CD4-positive, alpha-beta memory T cell (primary cell): ENCODE data around the gene CUEDC1. TPM values are rescaled to one million over a fixed set of nuclear protein-coding genes. Genes with fewer than 3 reads are reported as not detected.

Source experiments
- CTCF ChIA-PET: fragments of 350-600 bp; sonication (Branson Sonifier 250); formaldehyde crosslinking; loops from one replicate; lab custom pipeline; 2021; ENCODE audit warnings: inconsistent platforms; ENCODE audit not compliant: partially characterized antibody; lab: Charles Lee
- POLR2A ChIA-PET: fragments of 350-600 bp; sonication (Branson Sonifier 250); formaldehyde crosslinking; loops from one replicate; lab custom pipeline; 2021; ENCODE audit not compliant: partially characterized antibody; lab: Charles Lee
- DNase-seq, 5 donors: peaks; one replicate each; pipeline versions ENCODE4 v3.0.0 to v3.0.0-alpha.2; 2020 to 2022; ENCODE audit warnings: mixed read lengths in 1 of 5
- H3K27ac ChIP-seq: one replicate; pipeline ENCODE4 v1.7.0; 2013; ENCODE audit warnings: low read depth, low read length
- H3K27me3 ChIP-seq: 2 replicates; pipeline ENCODE4 v1.7.0; 2013; ENCODE audit warnings: mild to moderate bottlenecking, low read length, moderate library complexity; ENCODE audit not compliant: insufficient read depth
- H3K36me3 ChIP-seq: 2 replicates; pipeline ENCODE4 v1.7.0; 2013; ENCODE audit warnings: mild to moderate bottlenecking, low read length, moderate library complexity; ENCODE audit not compliant: insufficient read depth
- H3K4me1 ChIP-seq: 2 replicates; pipeline ENCODE4 v1.7.0; 2013; ENCODE audit warnings: mild to moderate bottlenecking, low read length, moderate library complexity; ENCODE audit not compliant: insufficient read depth
- H3K4me3 ChIP-seq, 2 donors: one replicate each; pipeline ENCODE4 v1.7.0; 2013; ENCODE audit warnings: low read length in 2 of 2, mild to moderate bottlenecking in 1 of 2
- H3K9me3 ChIP-seq, 2 donors: one replicate each; pipeline ENCODE4 v1.7.0; 2013; ENCODE audit warnings: low read length in 2 of 2, control low read depth in 1 of 2; ENCODE audit not compliant: control insufficient read depth in 1 of 2
- H3K27ac Mint-ChIP-seq, 7 donors: one replicate each; pipeline ENCODE4 v1.8.0; 2020 to 2021; ENCODE audit warnings: mixed read lengths in 7 of 7, mild to moderate bottlenecking in 6 of 7, inconsistent platforms in 3 of 7, moderate library complexity in 3 of 7
- H3K27me3 Mint-ChIP-seq, 2 donors: one replicate each; pipeline ENCODE4 v1.8.0; 2020 to 2021; ENCODE audit warnings: mixed read lengths in 2 of 2
- H3K36me3 Mint-ChIP-seq, 2 donors: one replicate each; pipeline ENCODE4 v1.8.0; 2020 to 2021; ENCODE audit warnings: mixed read lengths in 2 of 2, inconsistent platforms in 1 of 2, mild to moderate bottlenecking in 1 of 2
- H3K4me1 Mint-ChIP-seq, 4 donors: one replicate each; pipeline ENCODE4 v1.8.0; 2020 to 2021; ENCODE audit warnings: mixed read lengths in 4 of 4, mild to moderate bottlenecking in 1 of 4
- H3K4me3 Mint-ChIP-seq, 8 donors: one replicate each; pipeline ENCODE4 v1.8.0; 2020 to 2021; ENCODE audit warnings: mixed read lengths in 8 of 8, mild to moderate bottlenecking in 7 of 8, moderate library complexity in 6 of 8, inconsistent platforms in 3 of 8
- H3K9me3 Mint-ChIP-seq, 8 donors: one replicate each; pipeline ENCODE4 v1.8.0; 2020 to 2021; ENCODE audit warnings: mixed read lengths in 8 of 8, mild to moderate bottlenecking in 5 of 8, inconsistent platforms in 3 of 8, moderate library complexity in 1 of 8
- intact Hi-C: fragments of 100-400 bp; cut with micrococcal nuclease; formaldehyde crosslinking; loops from one replicate; pipeline ENCODE4 v1.15.1; 2023
- polyA plus RNA-seq, 2 donors: library from polyadenylated mRNA; unstranded; fragments of 300-500 nt; fragmentation: Illumina TruSeq; gene quantifications; one replicate each; pipeline ENCODE4 v1.2.3, GENCODE V29; 2021
- total RNA-seq, 2 experiments: library from RNA; stranded (reverse); gene quantifications; one replicate each; pipeline ENCODE4 v1.2.3, GENCODE V29; 2021

The CUEDC1 gene
- total and polyA plus RNA-seq, 4 experiments from 2014 or later, result 0.61 to 0.90 TPM; not detected in 2

DNA sequence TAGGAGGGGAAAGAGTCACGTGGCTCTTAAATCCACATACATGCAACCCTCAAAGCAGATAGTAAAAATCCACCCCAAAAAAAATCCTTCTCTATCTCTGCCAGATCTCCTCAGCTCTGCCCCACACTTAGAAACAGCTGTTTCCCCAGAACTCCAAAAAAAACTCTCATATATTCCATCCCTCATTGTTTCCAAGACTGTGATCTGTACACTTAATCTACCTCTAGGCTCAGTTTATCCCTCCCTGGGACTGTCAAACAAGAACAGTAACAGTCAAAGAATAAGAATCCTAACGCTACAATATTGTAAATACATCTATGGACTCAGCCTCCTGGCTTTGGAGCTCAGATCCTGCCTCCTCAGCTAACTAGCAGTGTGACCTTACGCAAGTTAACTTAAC is 11.6 kb downstream of the CUEDC1 start:
- peaks cover 6% of the 10 kb centered on the region for H3K27me3 ChIP-seq
- peaks cover 18% of the 10 kb centered on the region for H3K4me1 ChIP-seq
- H3K36me3 ChIP-seq, result no peaks in the 10 kb centered on the region
- no peaks in the 10 kb centered on the region for H3K9me3 ChIP-seq
- no peak for DNase-seq
- Mint-ChIP-seq H3K36me3 (peaks cover 0 to 2% of the 10 kb centered on the region in 2 donors), H3K4me3 (no peak overlapping the region), H3K4me1 (peaks cover 11 to 21% (median 17%) of the 10 kb centered on the region in 4 donors), H3K27ac (no peak overlapping the region), H3K9me3 (no peaks in the 10 kb centered on the region), H3K27me3 (peaks cover 2 to 15% of the 10 kb centered on the region in 2 donors)
- ChIA-PET CTCF (interaction anchor here (0.7 to 1.1 kb wide), 2 partner anchors 9 to 111 kb away, joined by 3 to 4 read pairs; no protein-coding TSS in a partner anchor), POLR2A (no interaction called here)
- no peak overlapping the region for H3K27ac ChIP-seq
- intact Hi-C loops, result no loop called here
- no peak overlapping the region for H3K4me3 ChIP-seq

DNA sequence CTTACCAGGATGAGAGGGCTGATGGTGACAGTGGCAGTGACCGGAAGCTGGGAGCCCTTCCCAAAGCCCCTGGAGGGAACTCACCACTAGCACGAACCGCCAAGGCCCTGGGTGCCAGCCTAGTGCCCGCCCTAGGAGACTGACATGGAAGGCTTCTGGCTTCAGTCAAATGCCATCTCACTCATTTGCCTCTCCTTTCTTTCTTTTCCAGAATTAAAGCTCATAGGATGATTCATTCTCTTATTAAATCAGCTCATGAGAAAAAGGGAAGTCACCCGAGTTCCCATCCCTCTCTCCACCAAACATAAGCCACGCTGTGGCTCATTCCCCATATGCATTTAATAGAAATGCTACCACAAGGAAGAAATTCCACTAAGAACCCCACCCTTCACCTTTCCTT is 12.1 kb downstream of the CUEDC1 start:
- no peak overlapping the region for H3K27ac Mint-ChIP-seq
- no peak overlapping the region for H3K4me3 ChIP-seq
- ChIA-PET POLR2A (no interaction called here), CTCF (no interaction called here)
- intact Hi-C loops, result no loop called here
- H3K36me3 Mint-ChIP-seq, result peaks cover 0 to 2% of the 10 kb centered on the region in 2 donors
- no peak overlapping the region for H3K27ac ChIP-seq
- no peaks in the 10 kb centered on the region for H3K9me3 Mint-ChIP-seq
- DNase-seq, result no peak
- no peaks in the 10 kb centered on the region for H3K36me3 ChIP-seq
- H3K9me3 ChIP-seq, result no peaks in the 10 kb centered on the region
- peaks cover 16% of the 10 kb centered on the region for H3K4me1 ChIP-seq
- H3K4me1 Mint-ChIP-seq, result peaks cover 8 to 16% (median 14%) of the 10 kb centered on the region in 4 donors
- peaks cover 6% of the 10 kb centered on the region for H3K27me3 ChIP-seq
- H3K4me3 Mint-ChIP-seq, result no peak overlapping the region
- peaks cover 2 to 15% of the 10 kb centered on the region in 2 donors for H3K27me3 Mint-ChIP-seq

DNA sequence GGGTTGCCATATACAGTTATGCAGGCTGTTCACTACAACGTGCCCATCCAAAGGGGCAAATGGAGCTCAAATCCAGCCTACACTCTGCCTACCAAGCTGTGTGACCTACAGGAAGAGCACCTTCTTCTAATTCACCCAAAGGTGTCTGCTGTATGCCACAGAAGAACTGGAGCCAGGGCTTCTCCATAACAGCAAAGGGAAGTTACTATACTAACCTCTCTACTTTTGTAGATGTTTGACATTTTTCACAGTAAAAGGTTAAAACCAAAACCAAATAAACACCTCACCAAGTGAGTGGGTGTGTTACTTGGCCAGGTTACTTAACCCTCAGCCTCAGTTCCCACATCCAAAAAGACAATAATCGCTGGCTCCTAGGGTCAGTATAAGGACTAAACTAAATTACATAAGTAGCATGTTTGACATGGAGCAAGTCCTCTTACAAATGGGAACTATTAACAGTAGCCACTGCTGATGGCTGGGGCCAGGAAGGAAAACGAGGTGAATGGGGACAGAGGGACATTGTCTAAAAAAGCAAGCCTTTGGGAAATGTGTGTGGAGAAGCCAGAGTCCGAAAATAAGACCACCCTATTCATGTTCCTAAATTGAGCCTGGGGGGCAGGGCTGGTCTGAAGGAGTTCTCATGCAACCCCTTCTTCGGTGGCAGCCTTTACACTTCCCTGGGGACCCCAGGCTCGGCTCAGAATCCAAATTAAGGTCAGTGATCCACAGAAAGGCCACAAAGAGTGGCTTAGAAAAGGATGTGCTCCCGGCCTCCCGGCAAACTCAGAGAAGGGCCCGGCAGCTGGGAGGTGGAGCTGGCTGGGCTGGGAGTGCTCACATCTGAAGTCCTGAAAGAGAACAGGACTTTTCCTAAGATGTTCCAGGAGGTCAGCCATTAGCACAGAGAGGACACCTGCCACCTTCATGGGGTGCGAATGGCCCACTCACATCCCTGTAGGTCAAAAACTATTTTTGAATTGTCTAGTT is 13.5 kb downstream of the CUEDC1 start:
- H3K9me3 ChIP-seq, result no peaks in the 10 kb centered on the region
- Mint-ChIP-seq H3K4me3 (no peak overlapping the region), H3K27me3 (peaks cover 2 to 14% of the 10 kb centered on the region in 2 donors), H3K9me3 (no peaks in the 10 kb centered on the region), H3K27ac (no peak overlapping the region), H3K4me1 (peaks cover under 1 to 9% (median 8%) of the 10 kb centered on the region in 4 donors), H3K36me3 (peaks cover 0 to under 1% of the 10 kb centered on the region in 2 donors)
- no peak overlapping the region for H3K27ac ChIP-seq
- ChIA-PET CTCF (no interaction called here), POLR2A (no interaction called here)
- peaks cover 6% of the 10 kb centered on the region for H3K27me3 ChIP-seq
- no peak overlapping the region for H3K4me3 ChIP-seq
- intact Hi-C loops, result no loop called here
- DNase-seq, result no peak
- no peaks in the 10 kb centered on the region for H3K36me3 ChIP-seq
- H3K4me1 ChIP-seq, result peaks cover 7% of the 10 kb centered on the region

DNA sequence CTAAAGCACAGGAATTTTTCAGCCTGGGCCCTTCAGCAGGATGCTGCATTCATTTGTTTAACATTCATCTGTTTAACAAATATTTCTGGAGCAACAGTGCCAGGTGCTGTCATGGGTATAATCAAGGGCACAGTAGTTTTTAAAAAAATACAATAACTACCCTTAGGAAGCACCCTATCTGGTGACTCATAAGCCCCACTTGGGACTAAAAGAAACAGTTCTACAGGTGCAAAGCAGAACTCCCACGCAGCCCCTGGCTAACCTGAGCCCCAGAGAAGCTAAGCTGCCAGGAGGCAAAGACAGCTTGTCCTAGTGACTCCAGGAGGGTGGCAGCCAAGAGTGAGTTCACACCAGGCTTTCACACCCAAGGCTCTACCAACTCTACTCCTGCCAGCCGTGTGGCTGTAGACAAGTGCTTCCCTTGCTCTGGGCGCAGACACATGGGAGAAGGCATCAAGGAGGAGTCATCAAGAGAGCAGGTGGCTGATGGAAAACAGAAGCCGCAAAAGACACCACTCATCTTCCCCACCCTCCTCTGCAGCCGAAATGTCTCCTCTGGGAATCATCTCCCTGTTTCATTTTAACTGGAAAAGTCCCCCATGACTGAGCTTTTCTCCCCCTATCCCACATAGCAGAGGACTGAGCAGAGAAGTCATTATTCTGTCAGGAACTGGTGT is 14.4 kb downstream of the CUEDC1 start:
- Histone ChIP-seq H3K9me3 (no peaks in the 10 kb centered on the region), H3K27ac (no peak overlapping the region), H3K36me3 (no peaks in the 10 kb centered on the region), H3K27me3 (peaks cover 6% of the 10 kb centered on the region), H3K4me3 (no peak overlapping the region), H3K4me1 (no peaks in the 10 kb centered on the region)
- peaks cover 0 to 5% (median 1%) of the 10 kb centered on the region in 4 donors for H3K4me1 Mint-ChIP-seq
- no peak overlapping the region for H3K4me3 Mint-ChIP-seq
- H3K36me3 Mint-ChIP-seq, result no peaks in the 10 kb centered on the region
- no peak for DNase-seq
- peaks cover 2 to 14% of the 10 kb centered on the region in 2 donors for H3K27me3 Mint-ChIP-seq
- POLR2A ChIA-PET, result no interaction called here
- no peak overlapping the region for H3K27ac Mint-ChIP-seq
- no peaks in the 10 kb centered on the region for H3K9me3 Mint-ChIP-seq
- intact Hi-C loops, result no loop called here
- CTCF ChIA-PET, result interaction anchor here (1.2 to 2.2 kb wide), 3 partner anchors 8 to 59 kb away, joined by 3 to 5 read pairs (median 4); no protein-coding TSS in a partner anchor

DNA sequence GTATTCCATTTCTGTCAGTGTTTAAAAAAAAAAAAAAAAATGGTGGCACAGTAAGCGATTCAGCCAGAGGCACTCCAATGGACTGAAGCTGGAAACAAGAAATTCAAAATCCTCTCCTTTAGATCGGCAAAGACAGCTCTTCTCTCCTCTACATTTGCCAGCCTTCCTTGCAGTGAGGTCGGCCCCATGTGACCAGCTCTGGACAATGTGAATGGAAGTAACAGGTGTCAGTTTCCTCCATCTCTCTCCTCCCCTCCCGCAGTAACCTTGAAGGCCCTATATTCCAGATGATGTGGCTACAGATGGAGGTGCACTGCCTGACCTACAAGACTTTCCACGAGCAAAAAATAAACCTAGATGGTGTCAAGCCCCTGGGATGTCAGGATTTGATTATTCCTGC is 15.0 kb downstream of the CUEDC1 start:
- no peaks in the 10 kb centered on the region for H3K4me1 ChIP-seq
- Mint-ChIP-seq H3K4me1 (peaks cover 0 to 5% (median 1%) of the 10 kb centered on the region in 4 donors), H3K36me3 (no peaks in the 10 kb centered on the region), H3K9me3 (no peaks in the 10 kb centered on the region), H3K27me3 (peaks cover 2 to 14% of the 10 kb centered on the region in 2 donors), H3K27ac (no peak overlapping the region), H3K4me3 (no peak overlapping the region)
- H3K4me3 ChIP-seq, result no peak overlapping the region
- ChIA-PET POLR2A (no interaction called here), CTCF (interaction anchor here (1.2 to 2.2 kb wide), 3 partner anchors 8 to 59 kb away, joined by 3 to 5 read pairs (median 4); no protein-coding TSS in a partner anchor)
- no peak overlapping the region for H3K27ac ChIP-seq
- no peaks in the 10 kb centered on the region for H3K9me3 ChIP-seq
- DNase-seq, result no peak
- H3K27me3 ChIP-seq, result peaks cover 6% of the 10 kb centered on the region
- no peaks in the 10 kb centered on the region for H3K36me3 ChIP-seq
- intact Hi-C loops, result no loop called here

DNA sequence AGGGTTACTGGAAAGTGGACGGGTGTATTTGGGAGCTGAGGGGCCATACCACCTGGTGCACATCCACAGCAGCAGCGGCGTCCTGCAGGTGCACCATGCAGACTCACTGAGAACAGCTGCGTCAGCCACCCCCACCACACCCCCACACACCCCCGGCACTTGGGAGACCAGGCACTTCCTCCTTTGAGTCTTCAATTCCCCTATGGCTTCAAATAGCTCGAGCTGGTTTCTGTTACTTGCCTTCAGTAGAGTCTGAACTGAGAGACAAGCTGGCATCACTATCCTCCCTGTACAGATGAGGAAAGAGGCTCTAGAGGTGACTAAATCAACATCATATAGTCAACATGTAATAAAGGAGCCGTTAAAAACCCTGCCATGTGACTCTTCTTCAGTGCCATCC is 15.4 kb downstream of the CUEDC1 start:
- Histone ChIP-seq H3K9me3 (no peaks in the 10 kb centered on the region), H3K36me3 (no peaks in the 10 kb centered on the region), H3K27ac (no peak overlapping the region), H3K27me3 (peaks cover 6% of the 10 kb centered on the region), H3K4me3 (no peak overlapping the region), H3K4me1 (no peaks in the 10 kb centered on the region)
- H3K9me3 Mint-ChIP-seq, result no peaks in the 10 kb centered on the region
- intact Hi-C loops, result no loop called here
- no peak for DNase-seq
- no peak overlapping the region for H3K27ac Mint-ChIP-seq
- CTCF ChIA-PET, result interaction anchor here (1.2 to 2.2 kb wide), 3 partner anchors 9 to 60 kb away, joined by 3 to 5 read pairs (median 4); no protein-coding TSS in a partner anchor
- H3K36me3 Mint-ChIP-seq, result no peaks in the 10 kb centered on the region
- H3K4me1 Mint-ChIP-seq, result peaks cover 0 to 5% (median 1%) of the 10 kb centered on the region in 4 donors
- peaks cover 2 to 14% of the 10 kb centered on the region in 2 donors for H3K27me3 Mint-ChIP-seq
- no peak overlapping the region for H3K4me3 Mint-ChIP-seq
- POLR2A ChIA-PET, result no interaction called here

DNA sequence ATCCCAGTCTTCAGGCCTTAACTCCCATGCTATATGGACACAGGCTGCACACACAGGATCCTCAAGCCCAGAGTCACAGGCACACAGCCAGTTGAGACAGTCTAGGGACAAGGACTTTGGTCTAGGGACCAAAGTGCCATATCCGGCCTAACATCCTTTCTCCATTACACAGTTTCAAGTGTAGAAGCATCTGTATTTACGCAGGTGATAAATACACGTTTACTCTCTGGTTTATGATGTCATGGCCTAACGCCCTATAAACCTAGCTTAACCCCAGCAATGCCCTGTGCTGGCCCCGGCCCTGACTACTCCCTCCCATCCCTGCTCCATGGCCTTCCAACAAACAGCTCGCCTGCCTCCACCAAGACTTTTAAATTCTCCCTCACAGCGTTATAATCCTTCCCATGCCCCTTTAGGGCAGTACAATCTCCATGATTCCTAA is 17.1 kb downstream of the CUEDC1 start:
- intact Hi-C loops, result no loop called here
- Mint-ChIP-seq H3K4me3 (no peak overlapping the region), H3K4me1 (peaks cover 0 to 5% (median 1%) of the 10 kb centered on the region in 4 donors), H3K9me3 (no peaks in the 10 kb centered on the region), H3K27me3 (peaks cover 2 to 14% of the 10 kb centered on the region in 2 donors), H3K36me3 (no peaks in the 10 kb centered on the region), H3K27ac (peak overlapping the region in 1 of 7 donors; percentile 63)
- Histone ChIP-seq H3K36me3 (no peaks in the 10 kb centered on the region), H3K9me3 (no peaks in the 10 kb centered on the region), H3K27me3 (peaks cover 6% of the 10 kb centered on the region), H3K4me1 (no peaks in the 10 kb centered on the region), H3K27ac (no peak overlapping the region), H3K4me3 (no peak overlapping the region)
- ChIA-PET POLR2A (no interaction called here), CTCF (interaction anchor here (0.7 to 2.0 kb wide), 5 partner anchors 10 to 791 kb away, joined by 3 to 7 read pairs (median 3); no protein-coding TSS in a partner anchor)
- no peak for DNase-seq
